Right forelimb (tissue), 1 donor: Measurements from ENCODE around the gene COL5A1.

Experiments used
- DNase-seq: peaks from one replicate; pipeline ENCODE4 v3.0.0-alpha.2; 2018

Gene COL5A1

GRCh38 chr9:134867917-134868750 is 226.5 kb downstream of the COL5A1 start:
- DNase-seq, result peak; percentile 38

GRCh38 chr9:134868751-134869553 is 227.3 kb downstream of the COL5A1 start:
- peak; percentile 39 for DNase-seq

- peak; percentile 19 for DNase-seq
These were observed 228.1 kb downstream of the COL5A1 start for GRCh38 chr9:134869554-134870300.

GRCh38 chr9:134870301-134870694 is 228.7 kb downstream of the COL5A1 start:
- peak; percentile 42 for DNase-seq

- DNase-seq, result peak; percentile 38
These were observed 229.4 kb downstream of the COL5A1 start for GRCh38 chr9:134870746-134871662.

- DNase-seq, result peak; percentile 24
These were observed 230.2 kb downstream of the COL5A1 start for GRCh38 chr9:134871697-134872340.

- no peak for DNase-seq
These were observed 231.1 kb downstream of the COL5A1 start for GRCh38 chr9:134872482-134873231.

- DNase-seq, result peak; percentile 23
These were observed 233.8 kb downstream of the COL5A1 start for GRCh38 chr9:134875371-134875770.

- peak; percentile 28 for DNase-seq
These were observed 235.9 kb downstream of the COL5A1 start for GRCh38 chr9:134877541-134877940.

GRCh38 chr9:134879664-134880483 is 238.3 kb downstream of the COL5A1 start:
- no peak for DNase-seq

- DNase-seq, result peak; percentile 38
These were observed 239.1 kb downstream of the COL5A1 start, which contains the start of gene FCN2 for GRCh38 chr9:134880484-134881312. Gene FCN2 (plus strand): TSS chr9:134880810. CDS start chr9:134880822, 12 bp downstream.

- peak; percentile 20 for DNase-seq
These were observed 239.7 kb downstream of the COL5A1 start for GRCh38 chr9:134881313-134881670.

GRCh38 chr9:134882204-134882785 is 240.7 kb downstream of the COL5A1 start:
- DNase-seq, result peak; percentile 5

- peak; percentile 30 for DNase-seq
These were observed 241.6 kb downstream of the COL5A1 start for GRCh38 chr9:134883040-134883782.

GRCh38 chr9:134884492-134884891 is 242.9 kb downstream of the COL5A1 start:
- peak; percentile 33 for DNase-seq

GRCh38 chr9:134885001-134885678 is 243.5 kb downstream of the COL5A1 start:
- peak; percentile 34 for DNase-seq
